A549 (cell line): ENCODE measurements around the gene PITPNB. TPM values are rescaled to one million over a fixed set of nuclear protein-coding genes. Genes with fewer than 3 reads are reported as not detected.

ENCODE experiments used
- ATAC-seq, 2 experiments: fragments of 200-7000 bp in 1 of 2; fragments of >200 bp in 1 of 2; cut with Nextera tagmentation in 1 of 2; cut with Tn5 transposase in 1 of 2; 3 replicates each; pipeline versions ENCODE4 v1.8.0 to v1.9.1; 2018 to 2020; ENCODE audit warnings: mild to moderate bottlenecking in 1 of 2, moderate library complexity in 1 of 2
- CTCF ChIA-PET: fragments of 300-600 bp; sonication (Branson Sonifier 250); formaldehyde crosslinking; extraction: SDS; loops from one replicate; lab custom pipeline; 2021; ENCODE audit warnings: antibody characterized with exemption, inconsistent platforms; lab: Yijun Ruan, JAX
- POLR2A ChIA-PET: fragments of 350-600 bp; formaldehyde crosslinking; extraction: SDS; loops from one replicate; lab custom pipeline; 2021; ENCODE audit warnings: antibody characterized with exemption, inconsistent platforms; lab: Yijun Ruan, JAX
- DNase-seq, 2 experiments: peaks; one replicate each; pipeline versions ENCODE4 v3.0.0 to v3.0.0-alpha.2; 2011 to 2016; ENCODE audit warnings: low read depth in 1 of 2, low spot score in 1 of 2
- FAIRE-seq: peaks from 2 replicates; lab custom pipeline; 2011; peaks lifted over from hg19 to GRCh38; lab: Jason Lieb, UNC
- H3K27ac ChIP-seq, 2 experiments: fragments of >200 bp; sonication (Bioruptor Twin); formaldehyde crosslinking; 3 replicates each; pipeline ENCODE4 v1.5.1; 2016 to 2017
- H3K4me1 ChIP-seq: fragments of >200 bp; sonication (Bioruptor Twin); formaldehyde crosslinking; 3 replicates; pipeline ENCODE4 v1.6.1; 2016
- H3K4me2 ChIP-seq: fragments of >200 bp; sonication (Bioruptor Twin); formaldehyde crosslinking; 3 replicates; pipeline ENCODE4 v1.6.1; 2016
- H3K4me3 ChIP-seq: fragments of >200 bp; sonication (Bioruptor Twin); formaldehyde crosslinking; 3 replicates; pipeline ENCODE4 v1.5.1; 2016
- H3K9me3 ChIP-seq: fragments of >200 bp; sonication (Bioruptor Twin); formaldehyde crosslinking; 3 replicates; pipeline ENCODE4 v1.6.1; 2016
- CHD4 ChIP-seq: fragments of 200-600 bp; sonication (generic); IDR thresholded peaks from 2 replicates; pipeline ENCODE4 v1.6.1; 2016; ENCODE audit warnings: antibody characterized with exemption, mild to moderate bottlenecking, borderline replicate concordance
- EHF ChIP-seq: fragments of 250-450 bp; sonication (Bioruptor Pico); IDR thresholded peaks from 2 replicates; pipeline ENCODE4 v1.5.0; 2020; ENCODE audit warnings: mild to moderate bottlenecking
- GATA3 ChIP-seq: IDR thresholded peaks from 2 replicates; pipeline ENCODE4 v1.6.1; 2012; ENCODE audit warnings: borderline replicate concordance
- HDAC2 ChIP-seq: fragments of 200-600 bp; sonication (generic); IDR thresholded peaks from 2 replicates; pipeline ENCODE4 v1.6.1; 2016
- HOXA7 ChIP-seq: fragments of 250-450 bp; sonication (Bioruptor Pico); IDR thresholded peaks from 2 replicates; pipeline ENCODE4 v1.5.0; 2020; ENCODE audit warnings: mild to moderate bottlenecking, moderate library complexity
- JUNB ChIP-seq: fragments of >200 bp; sonication (Bioruptor Twin); formaldehyde crosslinking; IDR thresholded peaks from 2 replicates; pipeline ENCODE4 v1.6.1; 2016
- KDM1A ChIP-seq: fragments of 200-600 bp; sonication (generic); IDR thresholded peaks from 2 replicates; pipeline ENCODE4 v1.6.1; 2016; ENCODE audit warnings: low read depth, mild to moderate bottlenecking
- MAFK ChIP-seq: fragments of 450-650 bp; IDR thresholded peaks from 2 replicates; pipeline ENCODE4 v1.6.1; 2014; ENCODE audit not compliant: partially characterized antibody
- NFE2L2 ChIP-seq: fragments of 150-350 bp; conservative IDR thresholded peaks from 2 replicates; pipeline ENCODE4 v1.6.1; 2014; ENCODE audit warnings: low read length
- NR3C1 ChIP-seq: fragments of >200 bp; sonication (Bioruptor Twin); formaldehyde crosslinking; IDR thresholded peaks from 3 replicates; pipeline ENCODE4 v1.6.1; 2017
- POLR2AphosphoS2 ChIP-seq: conservative IDR thresholded peaks from 2 replicates; pipeline ENCODE4 v1.6.1; 2012; ENCODE audit warnings: low read length, improper control_type of control experiment, inconsistent platforms
- TFCP2L1 ChIP-seq: fragments of 250-450 bp; sonication (Bioruptor Pico); IDR thresholded peaks from 2 replicates; pipeline ENCODE4 v1.5.0; 2021; ENCODE audit warnings: mild to moderate bottlenecking
- ZNF302 ChIP-seq: fragments of 250-450 bp; sonication (Bioruptor Pico); IDR thresholded peaks from 2 replicates; pipeline ENCODE4 v1.9.0; 2021; ENCODE audit warnings: inconsistent platforms, mild to moderate bottlenecking, moderate library complexity
- WGBS: methylation state at CpG from one replicate; pipeline ENCODE4 v1.1.6; 2017; ENCODE audit errors: missing lambda C conversion rate; 5-methylcytosine and 5-hydroxymethylcytosine counted together
- polyA plus RNA-seq, 4 experiments: library from polyadenylated mRNA; depleted of rRNA in 3 of 4; stranded (reverse); fragments of >200 nt; fragmentation: RNase III in 1 of 4; extraction: RNeasy Plus Mini Kit Qiagen cat#74134 plus additional on column Dnase treatment in 1 of 4; gene quantifications; 2 replicates in 3 of 4; 3 replicates in 1 of 4; pipeline ENCODE4 v1.2.3, GENCODE V29; 2011 to 2017
- TF ChIP-seq, protein P1 (sequence below): IDR thresholded peaks from 2 replicates; pipeline ENCODE4 v1.6.1; 2012
- TF ChIP-seq, protein P2 (sequence below): fragments of 250-450 bp; sonication (Bioruptor Pico); IDR thresholded peaks from 2 replicates; pipeline ENCODE4 v1.5.0; 2021; ENCODE audit warnings: mild to moderate bottlenecking, moderate library complexity, borderline replicate concordance
- TF ChIP-seq, protein P3 (sequence below): fragments of 150-350 bp; IDR thresholded peaks from 2 replicates; pipeline ENCODE4 v1.6.1; 2014; ENCODE audit warnings: low read depth, mild to moderate bottlenecking, low read length

Gene PITPNB
- polyA plus RNA-seq, 2 of the 4 experiments (the other 2 are of a cell fraction) = 45.8 to 52.1 TPM

DNA sequence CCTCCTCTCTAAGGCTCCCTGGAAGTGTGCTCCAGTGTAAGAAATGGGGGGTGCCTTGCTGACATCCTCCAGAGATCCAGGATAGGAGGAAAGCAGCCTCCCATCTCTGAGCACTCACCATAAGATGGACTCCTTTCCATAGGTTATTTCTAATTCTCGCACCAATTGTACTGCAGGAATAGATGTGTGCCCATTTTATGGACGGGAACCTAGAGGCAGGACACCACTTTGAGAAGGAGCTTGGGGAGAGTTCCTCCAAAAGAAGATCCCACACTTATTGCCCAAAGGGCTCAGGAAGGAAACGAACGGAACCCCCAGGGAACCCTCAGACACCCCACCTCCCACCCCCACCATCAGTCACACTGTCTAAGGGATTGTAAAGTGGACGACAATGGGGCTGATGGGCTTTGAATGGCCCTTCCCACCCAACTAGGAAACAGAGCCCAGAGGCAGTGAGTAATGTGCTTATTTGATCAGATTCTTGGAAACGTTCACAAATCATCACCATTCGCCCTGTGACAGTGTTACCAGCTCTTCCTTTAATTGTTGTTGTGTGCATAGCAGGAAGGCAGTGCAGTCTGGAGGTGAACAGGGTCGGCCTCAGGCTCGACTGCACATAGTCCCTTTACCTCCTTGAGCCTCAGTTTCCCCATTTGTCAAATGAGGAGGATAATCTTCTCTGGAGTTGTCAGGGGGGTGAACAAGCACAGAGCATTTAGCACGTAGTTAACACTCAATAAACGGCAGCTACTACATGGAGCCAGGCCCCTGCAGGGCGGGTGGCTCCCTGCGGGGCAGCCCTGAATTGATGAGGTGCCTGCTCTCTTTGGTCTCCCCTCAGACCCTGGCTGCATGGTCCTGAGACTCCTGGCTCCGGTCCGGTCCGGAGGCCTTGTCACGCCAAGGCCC lies 109.1 kb downstream of the PITPNB start:
- no peaks in the 10 kb centered on the region for H3K4me1 ChIP-seq
- ATAC-seq (no peak), DNase-seq (no peak), FAIRE-seq (no peak)
- TF ChIP-seq NR3C1 (no peak), GATA3 (no peak), NFE2L2 (no peak), HOXA7 (CRISPR knock-in tag) (no peak), HDAC2 (no peak), EHF (CRISPR knock-in tag) (no peak), KDM1A (0 out of 2 replicates have a peak, but pooled peaks have one; percentile 35), CHD4 (no peak)
- TF ChIP-seq, protein P1, sequence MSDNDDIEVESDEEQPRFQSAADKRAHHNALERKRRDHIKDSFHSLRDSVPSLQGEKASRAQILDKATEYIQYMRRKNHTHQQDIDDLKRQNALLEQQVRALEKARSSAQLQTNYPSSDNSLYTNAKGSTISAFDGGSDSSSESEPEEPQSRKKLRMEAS = no peak
- 75% methylated on average over 8 of the region's 17 CpGs for WGBS
- H3K4me2 ChIP-seq = no peak overlapping the region
- H3K9me3 ChIP-seq = no peaks in the 10 kb centered on the region
- ChIA-PET POLR2A (no interaction called here), CTCF (interaction anchor here (1.0 kb wide), 1 partner anchor 1131 kb away, joined by 3 read pairs; no protein-coding TSS in a partner anchor)
- H3K27ac ChIP-seq = peak overlapping the region in 1 of 2 experiments; percentile 21; a peak in 1 of 6 replicates
- no peak overlapping the region for H3K4me3 ChIP-seq

DNA sequence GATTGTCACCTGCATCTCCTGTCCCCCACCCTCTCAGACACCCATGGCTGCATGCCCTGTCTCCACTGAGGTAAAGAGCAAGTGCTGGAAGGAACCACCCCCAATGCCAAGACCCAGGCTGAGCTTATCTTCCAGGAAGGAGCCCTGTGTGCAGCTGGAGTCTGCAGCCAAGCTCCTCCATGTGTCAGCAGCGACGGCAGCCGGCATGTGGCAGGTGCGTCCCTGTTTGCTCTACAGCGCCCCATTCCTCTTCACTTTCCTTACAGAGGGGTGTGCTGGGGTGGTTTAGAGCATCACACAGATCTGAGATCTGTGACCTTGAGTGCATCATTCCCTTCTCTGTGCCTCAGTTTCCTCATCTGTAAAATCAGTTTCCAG lies 109.8 kb downstream of the PITPNB start:
- no peak for FAIRE-seq
- Histone ChIP-seq H3K4me1 (peaks cover 3% of the 10 kb centered on the region), H3K4me3 (no peak overlapping the region), H3K27ac (no peak overlapping the region), H3K9me3 (no peaks in the 10 kb centered on the region), H3K4me2 (no peak overlapping the region)
- DNase-seq = no peak
- ATAC-seq = no peak
- ChIA-PET POLR2A (no interaction called here), CTCF (interaction anchor here (1.3 kb wide), 1 partner anchor 22 kb away, joined by 3 read pairs; no protein-coding TSS in a partner anchor)
- 66% methylated on average over 5 of the region's 5 CpGs for WGBS
- TF ChIP-seq, protein P2, sequence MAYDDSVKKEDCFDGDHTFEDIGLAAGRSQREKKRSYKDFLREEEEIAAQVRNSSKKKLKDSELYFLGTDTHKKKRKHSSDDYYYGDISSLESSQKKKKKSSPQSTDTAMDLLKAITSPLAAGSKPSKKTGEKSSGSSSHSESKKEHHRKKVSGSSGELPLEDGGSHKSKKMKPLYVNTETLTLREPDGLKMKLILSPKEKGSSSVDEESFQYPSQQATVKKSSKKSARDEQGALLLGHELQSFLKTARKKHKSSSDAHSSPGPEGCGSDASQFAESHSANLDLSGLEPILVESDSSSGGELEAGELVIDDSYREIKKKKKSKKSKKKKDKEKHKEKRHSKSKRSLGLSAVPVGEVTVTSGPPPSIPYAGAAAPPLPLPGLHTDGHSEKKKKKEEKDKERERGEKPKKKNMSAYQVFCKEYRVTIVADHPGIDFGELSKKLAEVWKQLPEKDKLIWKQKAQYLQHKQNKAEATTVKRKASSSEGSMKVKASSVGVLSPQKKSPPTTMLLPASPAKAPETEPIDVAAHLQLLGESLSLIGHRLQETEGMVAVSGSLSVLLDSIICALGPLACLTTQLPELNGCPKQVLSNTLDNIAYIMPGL (CRISPR knock-in tag) = no peak
- no peak for TF ChIP-seq ZNF302 (CRISPR knock-in tag)
- TF ChIP-seq JUNB = no peak
- TF ChIP-seq POLR2AphosphoS2 = no peak
- TF ChIP-seq, protein P3, sequence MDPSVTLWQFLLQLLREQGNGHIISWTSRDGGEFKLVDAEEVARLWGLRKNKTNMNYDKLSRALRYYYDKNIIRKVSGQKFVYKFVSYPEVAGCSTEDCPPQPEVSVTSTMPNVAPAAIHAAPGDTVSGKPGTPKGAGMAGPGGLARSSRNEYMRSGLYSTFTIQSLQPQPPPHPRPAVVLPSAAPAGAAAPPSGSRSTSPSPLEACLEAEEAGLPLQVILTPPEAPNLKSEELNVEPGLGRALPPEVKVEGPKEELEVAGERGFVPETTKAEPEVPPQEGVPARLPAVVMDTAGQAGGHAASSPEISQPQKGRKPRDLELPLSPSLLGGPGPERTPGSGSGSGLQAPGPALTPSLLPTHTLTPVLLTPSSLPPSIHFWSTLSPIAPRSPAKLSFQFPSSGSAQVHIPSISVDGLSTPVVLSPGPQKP = no peak

DNA sequence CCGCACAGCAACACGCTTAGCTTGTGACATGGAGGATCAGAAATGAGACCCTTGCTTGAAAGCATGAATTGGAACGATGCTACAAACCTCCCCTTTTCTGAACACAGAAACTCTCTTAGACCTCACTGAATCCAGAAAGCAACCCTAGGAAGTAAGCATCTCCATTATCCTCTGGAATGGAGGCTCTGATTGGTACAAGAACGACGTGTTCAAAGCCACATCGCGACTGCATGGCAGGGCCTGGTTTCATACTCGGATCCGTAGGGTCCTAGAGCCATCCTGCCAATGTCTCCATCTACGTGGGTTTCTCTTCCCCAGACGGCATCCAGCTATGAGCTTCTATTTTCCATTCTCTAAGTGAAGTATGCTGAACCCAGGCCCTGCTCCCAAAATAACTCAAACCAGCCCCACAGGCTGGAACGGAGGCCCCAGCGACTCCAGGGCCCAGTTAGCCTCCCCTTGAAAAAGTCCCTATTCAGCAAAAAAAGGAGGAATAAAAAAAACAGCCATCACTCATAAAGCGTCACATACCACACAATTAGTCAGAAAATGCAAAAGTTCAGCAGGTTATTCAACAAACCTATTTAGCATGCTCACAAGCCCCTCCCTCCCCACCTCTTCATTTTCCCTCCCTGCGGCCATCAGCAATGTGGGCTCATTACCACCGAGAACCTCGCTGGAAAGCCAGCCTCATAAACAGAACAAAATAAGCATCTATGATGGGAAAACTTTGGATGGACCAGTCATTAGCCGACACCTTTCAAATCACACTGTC lies 110.4 kb downstream of the PITPNB start:
- FAIRE-seq (no peak), DNase-seq (no peak), ATAC-seq (no peak)
- no peak overlapping the region for H3K27ac ChIP-seq
- TF ChIP-seq TFCP2L1 (CRISPR knock-in tag) = no peak
- TF ChIP-seq MAFK = peak; percentile 74
- no peak overlapping the region for H3K4me2 ChIP-seq
- no peak overlapping the region for H3K4me3 ChIP-seq
- ChIA-PET CTCF (interaction anchor here (1.3 kb wide), 1 partner anchor 21 kb away, joined by 3 read pairs; no protein-coding TSS in a partner anchor), POLR2A (no interaction called here)
- 85% methylated on average over 18 of the region's 18 CpGs for WGBS
- no peaks in the 10 kb centered on the region for H3K9me3 ChIP-seq
- H3K4me1 ChIP-seq = peaks cover 8% of the 10 kb centered on the region
